ACHN (cell line): ENCODE measurements around the gene TRIM14.

Experiments
- DNase-seq: peaks from one replicate; pipeline ENCODE4 v3.0.0-alpha.2; 2015
- in situ Hi-C: cut with HindIII; loops from 2 replicates; pipeline ENCODE4 v1.10.0; 2017; ENCODE audit warnings: low sequenced_read_pairs, low pct_ligation_motif_present, low pct_unique_long_range_greater_than_20kb

The TRIM14 gene

GRCh38 chr9:98067184-98067583 lies 51.8 kb downstream of the TRIM14 start:
- DNase-seq, result no peak
- in situ Hi-C loops, result no loop called here

GRCh38 chr9:98066235-98066634 lies 52.8 kb downstream of the TRIM14 start:
- no peak for DNase-seq
- in situ Hi-C loops, result no loop called here

- no peak for DNase-seq
- in situ Hi-C loops, result no loop called here
Observed at GRCh38 chr9:98064623-98065392, 54.2 kb downstream of the TRIM14 start.

- DNase-seq, result no peak
- in situ Hi-C loops, result no loop called here
Observed at GRCh38 chr9:98062161-98062560, 56.9 kb downstream of the TRIM14 start.

- peak; percentile 19 for DNase-seq
- in situ Hi-C loops, result no loop called here
Observed at GRCh38 chr9:98057138-98057799, 61.8 kb downstream of the TRIM14 start.

- in situ Hi-C loops, result no loop called here
- peak; percentile 94 for DNase-seq
Observed at GRCh38 chr9:98056269-98057137, 62.5 kb downstream of the TRIM14 start, which contains the start of gene NANS. TSS of gene NANS (plus strand) at chr9:98056732. CDS start at chr9:98056809, 77 bp downstream.

GRCh38 chr9:98054376-98054951 lies 64.6 kb downstream of the TRIM14 start:
- in situ Hi-C loops, result no loop called here
- DNase-seq, result no peak

GRCh38 chr9:98050351-98050750 lies 68.7 kb downstream of the TRIM14 start:
- in situ Hi-C loops, result no loop called here
- DNase-seq, result no peak

- in situ Hi-C loops, result no loop called here
- no peak for DNase-seq
Observed at GRCh38 chr9:98049288-98050072, 69.5 kb downstream of the TRIM14 start.

- DNase-seq, result no peak
- in situ Hi-C loops, result no loop called here
Observed at GRCh38 chr9:98047002-98047401, 72.0 kb downstream of the TRIM14 start.

GRCh38 chr9:98046180-98046543 lies 72.9 kb downstream of the TRIM14 start:
- no peak for DNase-seq
- in situ Hi-C loops, result no loop called here

- in situ Hi-C loops, result no loop called here
- DNase-seq, result no peak
Observed at GRCh38 chr9:98045234-98046179, 73.5 kb downstream of the TRIM14 start.

GRCh38 chr9:98043915-98044314 lies 75.1 kb downstream of the TRIM14 start:
- in situ Hi-C loops, result no loop called here

GRCh38 chr9:98040212-98040611 lies 78.8 kb downstream of the TRIM14 start:
- in situ Hi-C loops, result no loop called here
- no peak for DNase-seq

More at GRCh38 chr9:98043915-98044314, 75.1 kb downstream of the TRIM14 start:
- DNase-seq, result no peak

- DNase-seq, result no peak
- in situ Hi-C loops, result no loop called here
Observed at GRCh38 chr9:98039607-98040017, 79.4 kb downstream of the TRIM14 start.

- in situ Hi-C loops, result no loop called here
- DNase-seq, result no peak
Observed at GRCh38 chr9:98038958-98039357, 80.1 kb downstream of the TRIM14 start.

- in situ Hi-C loops, result no loop called here
- DNase-seq, result no peak
Observed at GRCh38 chr9:98037357-98037756, 81.7 kb downstream of the TRIM14 start.
